ENCODE data around the gene ROCK2. TPM values are rescaled to one million over a fixed set of nuclear protein-coding genes. Genes with fewer than 3 reads are reported as not detected.

ROCK2 gene
- total and polyA plus RNA-seq, 2 donors (not counting 1 experiment from before 2014, with no cell fraction given), result 2.3 to 30.2 TPM

DNA sequence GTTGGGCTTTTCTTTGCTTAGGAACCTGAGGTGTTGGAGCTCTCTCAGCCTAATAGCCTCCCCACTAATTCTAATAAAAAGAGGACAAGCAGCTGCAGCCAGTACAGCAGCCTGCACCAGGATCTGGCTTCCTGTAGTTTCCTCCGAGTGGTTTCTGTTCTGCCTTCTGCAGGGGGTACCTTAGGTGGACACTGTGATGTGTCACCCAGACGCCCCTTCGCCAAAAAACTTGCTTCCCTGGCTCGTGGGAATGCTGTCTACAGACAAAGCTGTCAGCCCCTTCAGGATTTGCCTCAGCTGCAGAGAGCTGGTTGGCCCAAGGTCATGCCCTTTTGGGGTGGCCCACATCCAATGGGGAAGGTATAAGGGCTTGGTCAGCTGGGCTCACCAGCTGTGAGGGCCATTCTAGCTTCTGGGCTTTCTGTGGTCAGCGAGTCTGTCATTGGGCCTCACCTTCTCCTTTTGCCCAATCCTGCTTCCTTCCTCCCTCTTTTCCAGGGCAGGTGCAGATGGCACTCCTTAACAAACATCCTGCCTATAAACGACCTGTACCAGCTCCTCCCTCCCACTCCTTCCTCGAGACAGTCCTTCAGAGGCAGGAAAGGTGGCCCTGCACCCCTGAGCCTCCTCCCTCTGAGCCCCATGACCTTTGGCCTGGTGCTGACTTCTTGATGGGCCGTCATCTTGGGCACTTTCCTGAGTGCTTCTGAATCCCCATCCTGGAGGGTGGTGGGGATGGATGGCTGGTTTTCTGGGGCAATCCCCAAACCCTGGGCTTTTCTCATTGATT, 44.0 kb upstream of the ROCK2 start:
- Histone ChIP-seq H2AFZ (ENCODE audit: insufficient read depth, low read depth, low read length, poor library complexity, severe bottlenecking) (no peak overlapping the region), H3K27ac (ENCODE audit: low read length in 2 of 2) (no peak overlapping the region), H3K4me3 (ENCODE audit: control extremely low read depth in 1 of 5, extremely low read depth in 1 of 5, insufficient read depth in 1 of 5, low read depth in 2 of 5, low read length in 4 of 5) (no peak overlapping the region), H3K9ac (ENCODE audit: low read length) (no peak overlapping the region), H3K4me1 (ENCODE audit: control insufficient read depth in 2 of 2, insufficient read depth in 2 of 2, low read length in 2 of 2) (no peaks in the 10 kb centered on the region), H3K4me2 (replicated peaks; ENCODE audit: low read depth, low read length, poor library complexity, severe bottlenecking) (no peak overlapping the region), H3K9me3 (ENCODE audit: control extremely low read depth in 1 of 3, control insufficient read depth in 2 of 3, insufficient read depth in 1 of 3, low read length in 2 of 3) (no peaks in the 10 kb centered on the region), H3K79me2 (ENCODE audit: control insufficient read depth, insufficient read depth, low read length) (no peaks in the 10 kb centered on the region), H3K27me3 (replicated peaks in 1 of 4; ENCODE audit: control extremely low read depth in 1 of 4, control insufficient read depth in 3 of 4, insufficient read depth in 4 of 4, low read length in 3 of 4) (no peaks in the 10 kb centered on the region), H3K36me3 (replicated peaks in 1 of 2; ENCODE audit: control extremely low read depth in 1 of 2, control insufficient read depth in 1 of 2, extremely low read depth in 1 of 2, insufficient read depth in 2 of 2, low read length in 1 of 2) (no peaks in the 10 kb centered on the region), H4K20me1 (ENCODE audit: control insufficient read depth, insufficient read depth, low read length, poor library complexity, severe bottlenecking) (no peaks in the 10 kb centered on the region)
- ChIA-PET CTCF (no interaction called here), POLR2A (no interaction called here)
- 68% methylated on average over 8 of the region's 8 CpGs for WGBS (ENCODE audit: insufficient coverage)
- TF ChIP-seq, protein P1, sequence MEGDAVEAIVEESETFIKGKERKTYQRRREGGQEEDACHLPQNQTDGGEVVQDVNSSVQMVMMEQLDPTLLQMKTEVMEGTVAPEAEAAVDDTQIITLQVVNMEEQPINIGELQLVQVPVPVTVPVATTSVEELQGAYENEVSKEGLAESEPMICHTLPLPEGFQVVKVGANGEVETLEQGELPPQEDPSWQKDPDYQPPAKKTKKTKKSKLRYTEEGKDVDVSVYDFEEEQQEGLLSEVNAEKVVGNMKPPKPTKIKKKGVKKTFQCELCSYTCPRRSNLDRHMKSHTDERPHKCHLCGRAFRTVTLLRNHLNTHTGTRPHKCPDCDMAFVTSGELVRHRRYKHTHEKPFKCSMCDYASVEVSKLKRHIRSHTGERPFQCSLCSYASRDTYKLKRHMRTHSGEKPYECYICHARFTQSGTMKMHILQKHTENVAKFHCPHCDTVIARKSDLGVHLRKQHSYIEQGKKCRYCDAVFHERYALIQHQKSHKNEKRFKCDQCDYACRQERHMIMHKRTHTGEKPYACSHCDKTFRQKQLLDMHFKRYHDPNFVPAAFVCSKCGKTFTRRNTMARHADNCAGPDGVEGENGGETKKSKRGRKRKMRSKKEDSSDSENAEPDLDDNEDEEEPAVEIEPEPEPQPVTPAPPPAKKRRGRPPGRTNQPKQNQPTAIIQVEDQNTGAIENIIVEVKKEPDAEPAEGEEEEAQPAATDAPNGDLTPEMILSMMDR (IDR thresholded peaks at IDR 0.05), result no peak
- TF ChIP-seq EZH2 (IDR thresholded peaks at IDR 0.05; ENCODE audit: borderline replicate concordance, insufficient read depth, low read depth, low read length, poor library complexity, severe bottlenecking), result no peak
- Mint-ChIP-seq H3K4me1 (no peaks in the 10 kb centered on the region), H3K9me3 (ENCODE audit: insufficient read depth) (no peaks in the 10 kb centered on the region), H3K27ac (no peak overlapping the region), H3K27me3 (no peaks in the 10 kb centered on the region), H3K4me3 (no peak overlapping the region)
- DNase-seq (no peak), ATAC-seq (ENCODE audit: low read depth) (no peak)
- intact Hi-C loops (cut with micrococcal nuclease), result no loop called here

GRCh38 chr2:11387843-11388242, 43.4 kb upstream of the ROCK2 start:
- H2AFZ ChIP-seq (ENCODE audit: insufficient read depth, low read depth, low read length, poor library complexity, severe bottlenecking), result no peak overlapping the region
- H3K4me2 ChIP-seq (replicated peaks; ENCODE audit: low read depth, low read length, poor library complexity, severe bottlenecking), result no peak overlapping the region
- Mint-ChIP-seq H3K27me3 (no peaks in the 10 kb centered on the region), H3K4me3 (no peak overlapping the region), H3K4me1 (no peaks in the 10 kb centered on the region), H3K9me3 (ENCODE audit: insufficient read depth) (no peaks in the 10 kb centered on the region), H3K27ac (no peak overlapping the region)
- intact Hi-C loops (cut with micrococcal nuclease), result no loop called here
- TF ChIP-seq EZH2 (IDR thresholded peaks at IDR 0.05; ENCODE audit: borderline replicate concordance, insufficient read depth, low read depth, low read length, poor library complexity, severe bottlenecking), result no peak
- TF ChIP-seq, protein P1 (IDR thresholded peaks at IDR 0.05), result no peak
- H3K9ac ChIP-seq (ENCODE audit: low read length), result no peak overlapping the region
- H4K20me1 ChIP-seq (ENCODE audit: control insufficient read depth, insufficient read depth, low read length, poor library complexity, severe bottlenecking), result no peaks in the 10 kb centered on the region
- H3K9me3 ChIP-seq (ENCODE audit: control extremely low read depth in 1 of 3, control insufficient read depth in 2 of 3, insufficient read depth in 1 of 3, low read length in 2 of 3), result no peaks in the 10 kb centered on the region
- ChIA-PET POLR2A (no interaction called here), CTCF (no interaction called here)
- WGBS (ENCODE audit: insufficient coverage), result 93% methylated on average over 6 of the region's 8 CpGs
- ATAC-seq (ENCODE audit: low read depth), result no peak
- DNase-seq, result no peak
- no peaks in the 10 kb centered on the region for H3K36me3 ChIP-seq (replicated peaks in 1 of 2; ENCODE audit: control extremely low read depth in 1 of 2, control insufficient read depth in 1 of 2, extremely low read depth in 1 of 2, insufficient read depth in 2 of 2, low read length in 1 of 2)
- no peak overlapping the region for H3K4me3 ChIP-seq (ENCODE audit: control extremely low read depth in 1 of 5, extremely low read depth in 1 of 5, insufficient read depth in 1 of 5, low read depth in 2 of 5, low read length in 4 of 5)
- no peaks in the 10 kb centered on the region for H3K79me2 ChIP-seq (ENCODE audit: control insufficient read depth, insufficient read depth, low read length)
- no peak overlapping the region for H3K27ac ChIP-seq (ENCODE audit: low read length in 2 of 2)
- no peaks in the 10 kb centered on the region for H3K27me3 ChIP-seq (replicated peaks in 1 of 4; ENCODE audit: control extremely low read depth in 1 of 4, control insufficient read depth in 3 of 4, insufficient read depth in 4 of 4, low read length in 3 of 4)
- H3K4me1 ChIP-seq (ENCODE audit: control insufficient read depth in 2 of 2, insufficient read depth in 2 of 2, low read length in 2 of 2), result no peaks in the 10 kb centered on the region
